K562 (cell line): ENCODE data around the gene FOXR1. TPM values are rescaled to one million over a fixed set of nuclear protein-coding genes. Genes with fewer than 3 reads are reported as not detected.

Experiments
- ATAC-seq: fragments of 200-7000 bp; cut with Tn5 transposase; 3 replicates; pipeline ENCODE4 v1.9.1; 2020; ENCODE audit warnings: moderate library complexity
- BruUV-seq: library from RNA; stranded (reverse); fragments of 400-500 nt; replicated peaks from 2 replicates; lab custom pipeline; 2021; lab: Mats Ljungman, UMichigan
- CTCF ChIA-PET: fragments of 300-600 bp; formaldehyde crosslinking; extraction: SDS; loops from one replicate; lab custom pipeline; 2021; ENCODE audit warnings: low intra/inter-chr PET ratio; lab: Yijun Ruan, JAX
- POLR2A ChIA-PET: fragments of 300-600, 350-650 bp; sonication (Branson Sonifier 250); formaldehyde crosslinking; extraction: SDS; loops from one replicate; lab custom pipeline; 2021; ENCODE audit warnings: antibody characterized with exemption, inconsistent platforms; lab: Yijun Ruan, JAX
- DNase-seq, 4 experiments: peaks; one replicate each; pipeline versions ENCODE4 v3.0.0 to v3.0.0-alpha.2; 2011 to 2018; ENCODE audit warnings: low spot score in 3 of 4, mixed read lengths in 3 of 4; ENCODE audit errors: extremely low read depth in 1 of 4
- FAIRE-seq: peaks from 2 replicates; lab custom pipeline; 2011; peaks lifted over from hg19 to GRCh38; lab: Jason Lieb, UNC
- H2AFZ ChIP-seq: 2 replicates; pipeline ENCODE4 v1.6.0; 2011; ENCODE audit warnings: low read depth, low read length, control low read depth, inconsistent platforms
- H3K27ac ChIP-seq: fragments of 200-600 bp; 3 replicates; pipeline ENCODE4 v1.8.0; 2011; ENCODE audit warnings: low read depth, mild to moderate bottlenecking, control low read depth, inconsistent platforms, low read length, moderate library complexity, mixed read lengths; ENCODE audit errors: extremely low read depth
- H3K27me3 ChIP-seq, 2 experiments: fragments of 300-600 bp in 1 of 2; 2 replicates in 1 of 2; 3 replicates in 1 of 2; pipeline versions ENCODE4 v1.6.0 to v1.8.0; 2011; ENCODE audit warnings: inconsistent platforms in 2 of 2, low read length in 2 of 2, mild to moderate bottlenecking in 1 of 2, mixed read lengths in 1 of 2, moderate library complexity in 1 of 2; ENCODE audit not compliant: control insufficient read depth in 2 of 2, insufficient read depth in 2 of 2
- H3K36me3 ChIP-seq: fragments of 300-600 bp; 3 replicates; pipeline ENCODE4 v1.8.0; 2011; ENCODE audit warnings: mild to moderate bottlenecking, low read length, inconsistent platforms; ENCODE audit not compliant: control insufficient read depth, insufficient read depth
- H3K4me1 ChIP-seq, 2 experiments: fragments of 200-600 bp in 1 of 2; replicated peaks in 1 of 2; 2 replicates in 1 of 2; 3 replicates in 1 of 2; pipeline versions ENCODE4 v1.5.1 to v1.8.0; 2011; ENCODE audit warnings: inconsistent platforms in 2 of 2, low read length in 2 of 2, mild to moderate bottlenecking in 1 of 2, mixed read lengths in 1 of 2, moderate library complexity in 1 of 2; ENCODE audit not compliant: control insufficient read depth in 2 of 2, insufficient read depth in 2 of 2
- H3K4me2 ChIP-seq: 2 replicates; pipeline ENCODE4 v1.6.1; 2011; ENCODE audit warnings: low read length, control low read depth, inconsistent platforms, mixed read lengths; ENCODE audit not compliant: insufficient read depth
- H3K4me3 ChIP-seq: fragments of 200-600 bp; sonication (generic), shearing (Covaris generic); 2 replicates; pipeline ENCODE4 v1.5.1; 2016; ENCODE audit warnings: control low read depth, inconsistent platforms
- H3K79me2 ChIP-seq: fragments of 200-600 bp; 3 replicates; pipeline ENCODE4 v1.8.0; 2011; ENCODE audit warnings: low read length, inconsistent platforms; ENCODE audit not compliant: control insufficient read depth, insufficient read depth
- H3K9ac ChIP-seq, 2 experiments: 2 replicates each; pipeline versions ENCODE4 v1.6.0 to v1.6.1; 2011; ENCODE audit warnings: low read depth in 2 of 2, low read length in 2 of 2, control low read depth in 1 of 2, inconsistent platforms in 1 of 2, mild to moderate bottlenecking in 1 of 2, mixed read lengths in 1 of 2; ENCODE audit not compliant: insufficient read depth in 1 of 2
- H3K9me1 ChIP-seq: one replicate; pipeline ENCODE4 v1.6.0; 2011; ENCODE audit warnings: inconsistent platforms, mild to moderate bottlenecking, low read length, moderate library complexity; ENCODE audit not compliant: control insufficient read depth, insufficient read depth
- H3K9me3 ChIP-seq: replicated peaks from 2 replicates; pipeline ENCODE4 v1.5.1; 2011; ENCODE audit warnings: low read depth, low read length, inconsistent platforms; ENCODE audit not compliant: control insufficient read depth, insufficient read depth
- H4K20me1 ChIP-seq: replicated peaks from 2 replicates; pipeline ENCODE4 v1.6.1; 2011; ENCODE audit warnings: low read length, inconsistent platforms, mixed read lengths; ENCODE audit not compliant: control insufficient read depth, insufficient read depth
- CC2D1A ChIP-seq: fragments of 450-650 bp; IDR thresholded peaks from 2 replicates; pipeline ENCODE4 v1.6.1; 2017; ENCODE audit warnings: mild to moderate bottlenecking
- HNRNPL ChIP-seq: fragments of 200-400 bp; formaldehyde crosslinking; IDR thresholded peaks from 2 replicates; pipeline ENCODE4 v1.6.1; 2017; ENCODE audit warnings: low read depth, mild to moderate bottlenecking, low read length
- RBFOX2 ChIP-seq: fragments of 200-400 bp; formaldehyde crosslinking; IDR thresholded peaks from 2 replicates; pipeline ENCODE4 v1.6.1; 2017; ENCODE audit warnings: low read depth, mild to moderate bottlenecking, low read length, moderate library complexity
- WGBS: fragments of 100-300 bp; shearing (Covaris generic); methylation state at CpG from one replicate; pipeline ENCODE4 v1.1.6; 2016; ENCODE audit warnings: low coverage, mixed read lengths; ENCODE audit not compliant: insufficient coverage; ENCODE audit errors: missing lambda C conversion rate; 5-methylcytosine and 5-hydroxymethylcytosine counted together
- in situ Hi-C: fragments of 300-500 bp; cut with MboI; formaldehyde crosslinking; loops from 4 replicates; pipeline ENCODE4 v1.15.0; 2018; ENCODE audit warnings: inconsistent platforms, mixed read lengths
- intact Hi-C: fragments of 100-400 bp; cut with micrococcal nuclease; formaldehyde crosslinking; loops from 2 replicates; pipeline ENCODE4 v1.14.2; 2022
- polyA plus RNA-seq, 8 experiments: library from polyadenylated mRNA; depleted of rRNA in 4 of 8; stranded (reverse) in 5 of 8; unstranded in 3 of 8; fragments of >200 nt; fragmentation: Nextera tagmentation in 2 of 8; fragmentation: Illumina TruSeq in 1 of 8; extraction: Ambion mirVana in 2 of 8; extraction: Trizol in 1 of 8; gene quantifications; 2 replicates each; pipeline versions ENCODE4 v1.2.1 to v1.2.3, GENCODE V29; 2011 to 2014; ENCODE audit warnings: inconsistent platforms in 1 of 8, missing spikeins in 1 of 8
- total RNA-seq, 7 experiments: library from RNA; depleted of rRNA in 6 of 7; stranded (reverse); fragments of >200 nt in 6 of 7; fragmentation: Illumina TruSeq in 2 of 7; extraction: Trizol in 2 of 7; gene quantifications; 2 replicates each; pipeline versions ENCODE4 v1.2.1 to v1.2.3, GENCODE V29; 2011 to 2021; ENCODE audit warnings: low replicate concordance in 1 of 7

FOXR1 gene
- total and polyA plus RNA-seq, 9 of the 15 experiments (the other 6 are each of a cell fraction or from before 2014, with no cell fraction given) = not detected

- CTCF ChIA-PET = no interaction called here
- no peaks in the 10 kb centered on the region for H3K9me1 ChIP-seq
- in situ Hi-C loops = no loop called here
- DNase-seq (peak in 1 of 4 experiments; percentile 35), FAIRE-seq (no peak)
- H3K4me2 ChIP-seq = peak overlapping the region; percentile 1; the same call in 1 of the 2 replicates
- intact Hi-C loops = no loop called here
- H3K9ac ChIP-seq = peak overlapping the region in 1 of 2 experiments; percentile 77; a peak in 2 of 4 replicates
- H3K4me3 ChIP-seq = no peak overlapping the region
- no peaks in the 10 kb centered on the region for H3K27me3 ChIP-seq
- H3K9me3 ChIP-seq = no peaks in the 10 kb centered on the region
- POLR2A ChIA-PET = interaction anchor here (0.6 to 3.1 kb wide), 5 partner anchors 9 to 133 kb away, joined by 3 to 16 read pairs (median 3); no protein-coding TSS in a partner anchor
- no TSS peak for BruUV-seq
- TF ChIP-seq CC2D1A (no peak), HNRNPL (peak; percentile 66; the same call in 1 of the 2 replicates), RBFOX2 (0 out of 2 replicates have a peak, but pooled peaks have one; percentile 11)
- TF ChIP-seq, all 486 proteins: peak for 2
- Histone ChIP-seq H2AFZ (no peak overlapping the region), H3K4me1 (peaks cover 70 to 91% of the 10 kb centered on the region in 2 experiments), H3K36me3 (no peaks in the 10 kb centered on the region), H3K79me2 (peaks cover 51% of the 10 kb centered on the region), H3K27ac (no peak overlapping the region), H4K20me1 (no peaks in the 10 kb centered on the region)
- WGBS = 90% methylated on average over 9 of the region's 20 CpGs
- ATAC-seq = no peak
Observed at GRCh38 chr11:118921929-118922744, 49.4 kb upstream of the FOXR1 start.
